HG03457 (cell line): Measurements from ENCODE around the gene BRIP1.
A peak's percentile ranks its signal among the peaks of the same experiment; 100 is the strongest.
"Not testable (repeated sequence)": the region's sequence is repeated elsewhere in the genome, so short reads cannot be mapped to it uniquely, and the experiment has no call there.

Experiments used
- ATAC-seq: cut with Tn5 transposase; IDR thresholded peaks from one replicate; pipeline ENCODE4 v1.9.1; 2021; ENCODE audit warnings: moderate number of reproducible peaks; ENCODE audit not compliant: unreplicated experiment

The BRIP1 gene

DNA sequence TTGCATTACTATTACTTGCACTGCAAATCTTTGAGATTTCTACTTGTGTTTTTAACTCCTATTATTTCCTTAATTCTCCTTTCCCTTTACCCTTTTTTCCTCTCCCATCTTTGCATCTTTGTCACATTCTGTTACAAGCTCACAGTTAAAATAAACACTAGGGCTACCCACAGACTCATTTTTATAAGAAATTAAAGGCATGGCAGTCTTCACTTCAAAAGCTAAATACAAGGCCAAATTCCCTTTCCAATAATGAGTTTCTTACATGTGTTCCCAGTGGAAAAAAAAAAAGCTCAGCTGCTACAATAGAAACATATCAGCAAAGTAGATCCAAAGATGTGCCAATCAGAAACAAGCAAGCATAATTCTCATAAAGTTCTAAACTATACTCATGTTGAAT is 3.7 kb upstream of the BRIP1 start:
- no peak for ATAC-seq

DNA sequence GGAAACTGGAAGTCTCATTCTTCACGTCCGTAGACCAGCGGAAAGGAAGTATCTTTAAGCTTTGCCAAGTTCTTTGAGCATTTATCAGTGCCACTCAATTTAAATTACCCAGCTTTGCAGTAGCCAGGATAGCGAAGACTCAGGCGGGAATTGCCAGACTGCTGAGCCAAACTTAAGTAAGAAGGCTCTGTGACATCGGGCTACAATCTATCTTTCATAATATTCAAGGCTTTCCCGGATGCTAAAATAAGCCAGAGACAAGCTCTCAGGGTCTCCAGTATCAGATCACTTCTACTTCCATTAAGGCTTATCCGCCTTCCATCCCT is 436 bp upstream of the BRIP1 start:
- ATAC-seq, result peak; percentile 18

DNA sequence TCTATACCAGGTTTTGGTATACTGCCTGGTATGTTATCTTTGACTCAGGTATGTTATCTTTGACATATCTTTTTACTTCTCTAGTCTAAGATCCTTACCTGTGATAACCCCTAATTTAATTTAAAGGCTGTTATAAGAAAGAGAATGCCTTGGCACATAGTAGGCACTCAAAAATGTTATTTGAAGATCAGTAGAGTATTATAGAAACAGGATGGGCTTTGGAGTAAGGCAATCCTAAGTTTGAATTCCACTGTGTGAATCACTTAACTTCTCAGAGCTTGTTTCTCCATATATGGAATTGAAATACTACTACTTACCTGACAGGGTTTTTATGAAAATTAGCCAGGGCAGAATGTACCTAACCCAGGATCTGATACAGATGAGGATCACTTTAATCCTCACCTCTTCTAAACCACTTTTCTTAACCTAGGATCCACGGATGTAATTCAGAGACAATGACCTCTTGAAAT is 1.2 kb downstream of the BRIP1 start:
- no peak for ATAC-seq

DNA sequence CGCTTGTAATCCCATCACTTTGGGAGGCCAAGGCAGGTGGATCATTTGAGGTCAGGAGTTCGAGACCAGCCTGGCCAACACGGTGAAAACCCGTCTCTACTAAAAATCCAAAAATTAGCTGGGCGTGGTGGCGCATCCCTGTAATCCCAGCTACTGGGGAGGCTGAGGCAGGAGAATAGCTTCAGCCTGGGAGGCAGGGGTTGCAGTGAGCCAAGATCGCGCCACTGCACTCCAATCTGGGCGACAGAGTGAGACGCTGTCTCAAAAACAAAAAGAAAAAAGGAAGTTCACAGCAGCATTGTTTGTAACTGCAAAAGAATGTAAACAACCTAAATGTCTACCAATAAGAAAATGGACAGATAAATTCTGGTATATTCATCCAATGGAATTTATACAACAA is 2.9 kb downstream of the BRIP1 start:
- ATAC-seq, result not testable (repeated sequence)

DNA sequence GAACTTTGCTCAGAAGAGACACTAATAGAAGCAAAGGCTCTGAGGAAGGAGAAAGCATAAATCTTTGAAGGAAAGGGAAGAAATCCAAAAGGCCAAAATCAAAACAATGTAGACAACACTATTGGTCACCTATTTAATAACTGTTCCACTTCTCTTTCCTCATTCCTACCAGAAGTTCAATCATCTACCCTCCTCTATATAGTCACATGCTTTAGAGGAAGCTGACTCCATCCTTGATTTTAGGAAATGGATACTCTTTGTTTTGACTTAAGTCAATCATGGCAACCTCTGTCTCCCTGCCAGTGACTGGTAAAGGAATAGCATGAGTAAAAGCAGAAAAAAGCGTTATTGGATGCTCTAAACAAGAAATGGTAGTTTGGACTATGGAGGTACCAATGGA is 7.3 kb downstream of the BRIP1 start:
- ATAC-seq, result no peak

DNA sequence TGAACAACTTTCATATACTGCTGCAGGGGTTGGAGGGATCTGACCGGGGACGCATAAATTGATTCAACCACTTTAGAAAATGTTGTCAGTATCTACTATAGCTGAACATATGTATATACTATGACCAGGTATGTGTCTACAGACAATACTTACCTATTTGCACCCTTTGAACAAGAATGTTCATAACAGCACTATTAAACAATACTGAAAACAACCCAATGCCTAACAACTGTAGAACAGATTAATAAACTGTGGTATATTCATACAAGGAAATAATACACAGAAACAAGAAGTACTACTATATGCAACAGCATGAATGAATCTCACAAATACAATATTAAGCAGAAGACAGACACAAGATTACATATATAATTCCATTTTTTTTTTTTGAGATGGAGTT is 10.5 kb downstream of the BRIP1 start:
- ATAC-seq, result no peak

DNA sequence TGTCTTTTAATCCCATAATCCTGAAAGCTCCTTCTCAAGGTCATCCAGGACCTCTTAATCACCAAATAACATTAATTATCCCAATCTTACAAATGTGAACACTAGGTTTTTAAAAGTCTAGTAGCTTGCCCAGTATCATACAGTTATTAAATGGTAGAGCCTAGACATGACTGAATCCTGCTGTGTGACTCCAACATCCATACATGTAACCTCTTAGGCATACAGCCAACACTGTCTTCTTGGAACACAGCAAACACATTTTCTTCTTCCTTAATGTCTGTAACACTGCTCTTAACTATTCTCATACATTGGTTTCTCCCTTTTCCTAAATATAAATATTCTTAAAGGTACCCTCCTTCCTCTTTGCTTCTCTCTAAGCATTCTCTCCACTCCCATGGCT is 13.7 kb downstream of the BRIP1 start:
- no peak for ATAC-seq

DNA sequence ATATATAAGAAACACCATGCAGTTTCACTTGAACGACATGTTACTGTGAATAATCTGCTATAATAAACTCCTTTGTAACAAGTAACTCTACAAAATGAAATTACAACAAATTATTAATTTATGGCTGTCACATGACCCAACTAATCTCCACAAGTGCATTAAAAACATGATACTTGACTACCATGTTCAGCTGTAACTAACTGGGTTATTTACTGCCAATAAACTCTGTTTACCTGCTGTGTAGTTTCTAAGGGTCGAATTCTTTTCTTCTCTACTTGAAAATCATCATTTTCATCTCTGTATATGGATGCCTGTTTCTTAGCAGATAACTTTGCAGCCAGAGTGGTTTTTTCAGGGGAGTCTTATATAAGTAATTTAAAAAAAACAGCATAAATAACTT is 14.4 kb downstream of the BRIP1 start:
- no peak for ATAC-seq

DNA sequence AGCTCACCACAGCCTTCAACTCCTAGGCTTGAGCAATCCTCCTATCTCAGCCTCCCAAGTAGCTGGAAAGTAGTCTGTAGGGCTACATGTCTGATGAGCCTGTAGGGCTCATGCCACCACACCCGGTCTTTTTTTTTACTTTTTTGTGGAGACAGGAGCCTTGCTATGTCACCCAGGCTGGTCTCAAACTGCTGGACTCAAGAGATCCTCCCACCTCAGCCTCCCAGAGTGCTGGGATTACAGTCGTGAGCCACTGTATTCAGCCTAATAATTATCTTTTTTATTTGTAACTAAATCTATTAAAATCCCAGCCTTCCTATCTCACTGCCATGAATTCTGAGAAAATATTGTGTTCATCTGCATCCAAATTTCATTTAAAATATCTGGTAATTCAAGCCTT is 15.1 kb downstream of the BRIP1 start:
- no peak for ATAC-seq

DNA sequence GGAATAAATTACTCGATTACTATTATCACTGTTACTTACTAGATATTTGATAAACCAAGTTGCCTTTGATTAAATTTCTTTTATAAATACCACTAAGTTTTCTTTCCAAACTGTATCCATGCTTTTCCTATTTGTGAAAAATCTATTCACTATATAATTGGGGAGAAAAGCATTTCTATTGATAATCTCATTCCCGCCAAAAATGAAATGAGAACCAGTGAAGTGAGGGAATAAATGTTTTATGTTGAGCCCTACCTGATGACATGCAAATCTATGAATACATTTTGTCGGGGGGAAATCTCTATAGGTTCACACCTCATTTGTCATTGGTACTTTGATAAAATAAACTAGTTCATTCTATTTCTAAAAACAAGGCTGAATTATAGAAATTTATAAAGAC is 15.7 kb downstream of the BRIP1 start:
- no peak for ATAC-seq

DNA sequence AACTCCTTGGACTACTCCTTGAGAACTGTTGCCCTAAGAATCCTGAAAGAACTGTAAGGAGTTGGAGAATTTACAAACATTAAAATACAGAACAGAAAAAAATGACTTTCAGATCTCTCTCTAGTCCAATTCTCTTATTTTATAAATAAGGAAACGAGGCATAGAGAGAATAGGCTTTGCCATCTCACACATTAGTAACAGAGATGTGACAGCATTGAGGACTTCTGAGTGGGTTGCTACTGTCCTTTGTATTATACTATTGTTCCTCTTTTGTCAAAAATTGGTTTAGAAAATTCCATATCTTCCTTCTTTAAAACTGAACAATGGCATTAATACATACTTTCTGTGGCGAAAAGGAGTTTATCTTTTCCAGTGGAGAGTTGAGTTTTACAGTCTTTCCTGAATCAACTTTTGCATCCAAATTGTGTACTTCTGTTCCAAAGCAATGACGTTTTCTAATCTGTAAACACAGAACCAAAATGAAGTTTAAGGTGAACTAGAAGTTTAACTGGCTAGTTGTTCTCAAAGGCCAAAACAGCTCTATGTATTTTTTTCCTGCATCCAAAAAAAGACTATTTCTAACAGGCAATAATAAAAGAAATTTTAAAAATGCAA is 16.5 kb downstream of the BRIP1 start:
- no peak for ATAC-seq

DNA sequence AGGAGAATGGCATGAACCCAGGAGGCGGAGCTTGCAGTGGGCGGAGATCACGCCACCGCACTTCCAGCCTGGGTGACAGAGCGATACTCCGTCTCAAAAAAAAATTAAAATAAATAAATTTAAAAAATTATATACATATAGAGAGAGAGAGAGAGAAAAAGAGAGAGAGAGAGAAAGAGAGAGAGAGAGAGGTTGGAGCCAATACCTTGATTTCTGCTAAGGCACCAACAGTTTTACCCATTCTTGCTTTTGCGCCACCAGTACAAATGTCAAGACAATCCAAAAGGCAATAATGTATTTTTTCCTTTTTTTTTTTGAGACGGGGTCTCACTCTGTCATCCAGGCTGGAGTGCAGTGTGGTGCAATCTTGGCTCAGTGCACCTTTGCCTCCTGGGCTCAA is 17.2 kb downstream of the BRIP1 start:
- no peak for ATAC-seq

DNA sequence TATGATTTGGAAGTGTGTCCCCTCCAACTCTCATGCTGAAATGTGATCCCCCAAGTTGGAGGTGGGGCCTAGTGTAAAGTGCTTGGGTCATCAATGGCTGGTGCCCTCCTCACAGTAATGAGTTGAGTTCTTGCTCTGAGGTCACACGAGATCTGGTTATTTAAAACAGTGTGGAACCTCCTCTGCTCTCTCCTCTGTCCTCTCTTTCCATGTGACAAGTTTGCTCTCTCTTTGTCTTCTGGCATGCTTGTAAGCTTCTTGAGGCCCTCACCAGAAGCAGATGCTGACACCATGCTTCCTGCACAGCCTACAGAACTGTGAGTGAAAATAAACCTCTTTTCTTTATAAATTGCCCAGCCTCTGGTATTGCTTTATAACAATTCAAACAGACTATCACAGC is 19.9 kb downstream of the BRIP1 start:
- no peak for ATAC-seq

DNA sequence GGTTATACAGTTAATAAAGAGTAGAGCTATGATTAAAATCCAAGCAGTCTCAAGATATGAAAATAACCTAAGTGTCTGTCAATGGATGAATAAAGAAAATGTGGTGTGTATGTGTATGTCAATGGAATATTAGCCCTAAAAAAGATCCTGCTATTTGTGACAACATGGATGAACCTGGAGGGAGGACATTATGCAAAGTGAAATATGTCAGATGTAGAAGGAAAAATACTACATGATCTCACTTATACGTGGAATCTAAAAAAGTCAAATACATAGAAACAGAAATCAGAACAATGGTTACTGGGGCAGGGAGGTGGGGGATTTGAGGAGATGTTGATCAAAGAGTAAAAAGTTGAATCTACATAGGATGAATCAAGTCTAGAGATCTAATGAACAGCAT is 20.4 kb downstream of the BRIP1 start:
- no peak for ATAC-seq

DNA sequence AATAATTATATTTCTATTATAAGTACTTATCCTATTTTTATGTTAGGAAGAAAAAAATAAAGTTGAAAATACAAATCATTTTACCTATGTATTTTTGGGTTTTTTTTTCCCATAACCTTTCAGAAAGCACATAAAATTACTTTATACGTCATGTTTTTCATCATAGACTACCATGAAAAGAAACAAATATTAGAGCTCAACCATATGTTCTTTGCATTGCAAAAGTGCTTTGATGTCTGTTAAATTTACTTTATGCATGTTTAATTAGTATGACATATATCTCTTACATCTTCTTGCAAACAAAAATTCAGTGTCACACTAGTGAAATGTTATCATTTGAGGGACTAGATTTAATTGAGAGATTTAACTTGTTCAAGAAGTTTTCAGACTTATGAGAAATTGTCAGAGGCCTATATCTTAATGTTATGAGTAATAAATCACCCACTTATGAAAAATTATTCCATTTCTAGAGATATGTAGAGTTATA is 24.0 kb downstream of the BRIP1 start:
- ATAC-seq, result no peak

DNA sequence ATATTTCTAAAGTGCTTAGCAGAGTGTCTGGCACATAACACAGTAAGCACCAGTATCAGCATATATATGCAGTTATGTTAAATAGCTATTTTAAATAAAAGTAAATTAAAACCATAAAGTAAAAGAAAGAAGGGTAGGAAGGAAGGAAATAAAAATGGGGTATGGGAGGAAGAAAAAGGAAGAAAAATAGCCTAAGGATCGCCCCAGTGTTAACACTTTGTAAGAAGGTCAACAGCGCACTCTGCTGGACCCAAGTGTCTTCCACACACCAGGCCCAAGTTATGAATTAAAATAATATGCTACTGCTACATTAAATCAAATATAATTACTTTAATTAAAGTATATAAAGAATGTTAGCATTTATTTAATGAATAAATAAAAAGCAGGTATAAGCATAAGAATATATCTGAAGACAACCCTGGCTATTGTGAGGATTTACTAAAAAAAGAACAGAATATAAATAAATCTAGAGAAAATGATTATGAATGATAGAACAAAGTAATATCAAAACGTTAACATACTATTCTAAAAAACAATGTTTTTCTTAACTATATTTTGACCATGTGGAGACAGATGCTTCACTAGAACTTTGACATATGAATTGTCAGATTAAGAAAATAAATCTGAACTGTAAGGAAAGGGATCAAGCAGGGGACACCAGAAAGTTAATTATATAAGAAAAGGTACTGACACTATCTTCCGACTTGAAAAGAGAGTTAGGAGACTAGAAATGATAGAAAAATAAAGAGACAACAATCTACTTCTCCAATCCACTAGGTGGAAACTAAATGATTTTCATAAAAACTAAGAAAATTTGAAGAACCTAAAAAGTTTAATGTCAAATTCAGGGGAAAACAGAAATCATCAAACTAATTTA is 25.9 kb downstream of the BRIP1 start:
- no peak for ATAC-seq

DNA sequence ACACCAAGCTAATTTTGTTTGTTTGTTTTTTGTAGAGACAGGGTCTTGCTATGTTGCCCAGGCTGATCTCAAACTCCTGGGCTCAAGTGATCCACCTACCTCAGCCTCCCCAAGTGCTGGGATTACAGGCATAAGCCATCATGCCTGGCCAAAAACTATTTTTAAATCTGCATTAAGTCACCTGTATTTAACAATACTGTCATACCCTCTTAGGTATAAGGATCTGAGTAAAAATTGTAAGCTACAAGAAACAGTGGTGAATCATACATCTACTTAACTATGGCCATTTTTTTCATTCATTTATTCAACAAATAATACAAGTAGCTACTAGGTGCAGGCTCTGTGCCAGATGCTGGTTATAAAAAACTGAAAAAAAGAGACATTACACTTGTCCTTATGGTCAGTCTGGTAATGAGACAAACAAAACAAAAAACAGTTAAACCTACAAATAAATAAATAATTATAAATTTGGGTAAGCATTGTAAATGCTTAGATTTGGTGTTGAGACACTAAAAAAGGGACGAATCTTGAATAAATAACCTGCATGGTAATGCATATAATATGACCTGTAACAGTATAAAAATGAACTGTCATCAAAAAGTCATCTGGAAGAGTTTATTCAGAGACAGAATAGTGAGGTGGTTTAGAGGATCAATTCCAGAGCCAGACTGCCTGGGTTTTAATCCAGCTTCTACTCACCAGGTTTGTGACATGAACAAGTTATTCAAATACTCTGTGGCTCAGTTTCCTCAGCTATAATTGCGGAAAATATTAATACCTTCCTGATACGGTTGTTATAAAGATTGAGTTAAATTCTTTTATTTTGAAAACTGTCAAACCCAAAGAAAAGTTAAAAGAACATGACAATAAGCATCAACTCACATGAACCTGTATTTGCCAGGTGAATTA is 26.8 kb downstream of the BRIP1 start:
- no peak for ATAC-seq

DNA sequence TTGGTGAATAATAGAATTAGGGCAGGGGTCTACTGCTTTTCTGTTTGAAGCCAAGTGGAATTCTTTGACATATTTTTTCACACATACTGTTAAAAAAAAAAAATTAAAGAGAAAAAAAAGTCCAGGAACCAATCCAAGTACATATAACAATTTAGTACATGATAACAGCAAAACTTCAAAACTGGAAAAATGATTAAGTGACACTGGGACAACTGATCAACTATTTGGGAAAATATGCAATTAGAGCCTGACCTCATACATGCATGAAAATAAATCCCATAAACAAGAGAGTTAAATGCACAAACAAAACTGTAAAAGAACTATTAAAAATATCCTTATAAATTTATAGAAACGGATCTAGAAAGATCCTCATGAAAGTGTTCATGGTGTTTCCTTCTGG is 27.7 kb downstream of the BRIP1 start:
- ATAC-seq, result no peak

DNA sequence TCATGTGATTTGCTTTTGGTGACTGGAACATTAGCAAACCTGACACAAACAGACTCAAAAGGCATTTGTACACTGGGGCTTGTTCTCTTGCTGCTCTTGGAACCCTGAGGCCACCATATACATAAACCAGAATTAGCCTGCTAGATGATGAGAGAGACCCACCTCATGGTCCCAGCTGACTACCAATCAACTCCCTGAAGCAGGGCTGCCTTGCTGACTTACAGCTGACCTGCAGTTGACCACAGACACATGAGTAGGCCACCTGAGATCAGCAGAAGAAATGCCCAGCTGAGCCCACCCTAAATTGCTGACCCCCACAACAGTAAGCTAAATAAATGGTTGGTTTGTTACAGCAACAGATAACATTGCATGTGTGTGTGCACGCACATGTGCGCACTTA is 28.7 kb downstream of the BRIP1 start:
- no peak for ATAC-seq

DNA sequence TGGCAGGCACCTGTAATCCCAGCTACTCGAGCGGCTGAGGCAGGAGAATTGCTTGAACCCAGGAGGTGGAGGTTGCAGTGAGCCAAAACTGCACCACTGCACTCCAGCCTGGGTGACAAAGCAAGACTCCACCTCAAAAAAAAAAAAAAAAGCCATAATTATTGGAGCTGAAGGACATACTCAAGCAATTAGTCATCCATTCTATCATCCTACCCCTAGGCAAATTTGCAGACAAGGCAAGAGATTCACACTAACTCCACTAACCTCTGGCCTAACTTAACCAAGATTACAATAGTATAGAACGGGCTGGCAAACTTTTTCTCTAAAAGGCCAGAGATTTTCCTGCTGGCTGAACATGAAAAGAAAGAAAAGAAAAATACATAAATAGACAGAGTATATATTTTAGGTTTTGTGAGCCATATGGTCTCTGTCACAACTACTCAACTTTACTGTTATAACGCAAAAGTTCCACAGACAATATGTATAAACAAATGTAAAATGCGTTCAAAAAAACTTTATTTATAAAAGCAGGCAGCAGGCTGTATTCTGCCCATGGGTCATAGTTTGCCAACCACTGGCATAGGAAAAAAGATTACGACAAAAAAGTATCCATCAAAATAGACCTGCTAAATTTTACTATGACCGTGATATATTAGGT is 29.7 kb downstream of the BRIP1 start:
- ATAC-seq, result no peak

DNA sequence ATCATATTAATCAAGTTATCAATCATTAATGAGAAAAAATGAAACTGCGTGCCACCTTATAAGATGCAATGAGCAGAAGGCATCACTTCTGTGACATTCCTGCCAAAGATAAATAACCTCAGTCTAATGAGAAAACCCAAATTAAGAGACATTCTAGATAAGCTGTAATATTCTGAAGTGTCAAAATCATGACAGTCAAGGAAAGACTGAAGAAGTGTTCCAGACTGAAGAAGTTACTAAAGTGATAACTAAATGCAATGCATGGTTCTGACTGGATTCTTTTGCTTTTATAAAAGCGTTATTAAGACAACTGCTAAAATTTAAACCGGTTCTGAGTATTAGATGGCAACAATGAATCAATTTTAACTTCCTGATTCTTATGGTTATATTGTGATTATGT is 30.9 kb downstream of the BRIP1 start:
- no peak for ATAC-seq
